HFFc6 (cell line): ENCODE measurements around the gene CDH23. TPM values are rescaled to one million over a fixed set of nuclear protein-coding genes. Genes with fewer than 3 reads are reported as not detected.

Source experiments
- DNase-seq: peaks from one replicate; pipeline ENCODE4 v3.0.0-alpha.2; 2018
- H3K27ac Mint-ChIP-seq: 2 replicates; pipeline ENCODE4 v1.8.0; 2020; ENCODE audit warnings: mild to moderate bottlenecking, mixed read lengths
- H3K27me3 Mint-ChIP-seq: 2 replicates; pipeline ENCODE4 v1.8.0; 2021; ENCODE audit warnings: mild to moderate bottlenecking, moderate library complexity, mixed read lengths; ENCODE audit not compliant: insufficient read depth
- H3K36me3 Mint-ChIP-seq: 2 replicates; pipeline ENCODE4 v1.8.0; 2021; ENCODE audit warnings: low read depth, mixed read lengths
- H3K4me1 Mint-ChIP-seq: 2 replicates; pipeline ENCODE4 v1.8.0; 2020; ENCODE audit warnings: low read depth, mixed read lengths
- H3K4me3 Mint-ChIP-seq: 2 replicates; pipeline ENCODE4 v1.8.0; 2020; ENCODE audit warnings: mild to moderate bottlenecking, moderate library complexity, mixed read lengths
- H3K9me3 Mint-ChIP-seq: 2 replicates; pipeline ENCODE4 v1.8.0; 2020; ENCODE audit warnings: mild to moderate bottlenecking, mixed read lengths
- total RNA-seq, 6 experiments: library from RNA; stranded (reverse); fragmentation: NEBNext Ultra II Directional; extraction: Animal tissue kit (Norgen Biotek cat#: 25700); gene quantifications; 2 replicates in 1 of 6; 3 replicates in 5 of 6; pipeline ENCODE4 v1.2.3, GENCODE V29; 2021
- TF ChIP-seq, protein P1 (sequence below): fragments of 200-600 bp; sonication (generic); IDR thresholded peaks from 2 replicates; pipeline ENCODE4 v1.5.0; 2021; ENCODE audit warnings: antibody characterized with exemption, mild to moderate bottlenecking

CDH23 gene
- total RNA-seq, 6 experiments from 2014 or later = 0.02 to 0.11 (median 0.04) TPM; not detected in 2

DNA sequence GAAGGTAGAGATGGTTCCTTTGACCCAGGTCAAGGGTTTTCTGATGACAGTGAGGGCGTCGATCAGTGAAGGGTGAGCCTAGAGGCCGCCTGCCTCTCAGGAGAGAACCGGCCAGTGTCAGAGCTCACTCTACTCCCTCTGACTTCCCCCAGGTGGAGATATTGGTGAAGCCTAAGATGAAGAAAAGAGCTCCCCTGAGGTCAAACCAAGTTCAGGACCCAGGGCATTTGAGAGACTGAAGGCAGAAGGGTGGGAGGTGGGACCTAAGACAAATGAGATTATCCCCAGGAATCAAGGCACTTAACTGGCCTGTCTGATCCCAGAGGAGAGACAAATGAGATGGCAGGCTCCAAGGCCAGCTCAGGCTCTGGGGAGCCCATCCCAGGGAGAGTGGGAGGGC lies 104.7 kb downstream of the CDH23 start:
- Mint-ChIP-seq H3K36me3 (no peaks in the 10 kb centered on the region), H3K27me3 (peaks cover 42% of the 10 kb centered on the region), H3K4me3 (no peak overlapping the region), H3K9me3 (no peaks in the 10 kb centered on the region), H3K27ac (no peak overlapping the region), H3K4me1 (no peaks in the 10 kb centered on the region)
- no peak for DNase-seq
- TF ChIP-seq, protein P1, sequence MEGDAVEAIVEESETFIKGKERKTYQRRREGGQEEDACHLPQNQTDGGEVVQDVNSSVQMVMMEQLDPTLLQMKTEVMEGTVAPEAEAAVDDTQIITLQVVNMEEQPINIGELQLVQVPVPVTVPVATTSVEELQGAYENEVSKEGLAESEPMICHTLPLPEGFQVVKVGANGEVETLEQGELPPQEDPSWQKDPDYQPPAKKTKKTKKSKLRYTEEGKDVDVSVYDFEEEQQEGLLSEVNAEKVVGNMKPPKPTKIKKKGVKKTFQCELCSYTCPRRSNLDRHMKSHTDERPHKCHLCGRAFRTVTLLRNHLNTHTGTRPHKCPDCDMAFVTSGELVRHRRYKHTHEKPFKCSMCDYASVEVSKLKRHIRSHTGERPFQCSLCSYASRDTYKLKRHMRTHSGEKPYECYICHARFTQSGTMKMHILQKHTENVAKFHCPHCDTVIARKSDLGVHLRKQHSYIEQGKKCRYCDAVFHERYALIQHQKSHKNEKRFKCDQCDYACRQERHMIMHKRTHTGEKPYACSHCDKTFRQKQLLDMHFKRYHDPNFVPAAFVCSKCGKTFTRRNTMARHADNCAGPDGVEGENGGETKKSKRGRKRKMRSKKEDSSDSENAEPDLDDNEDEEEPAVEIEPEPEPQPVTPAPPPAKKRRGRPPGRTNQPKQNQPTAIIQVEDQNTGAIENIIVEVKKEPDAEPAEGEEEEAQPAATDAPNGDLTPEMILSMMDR = no peak

DNA sequence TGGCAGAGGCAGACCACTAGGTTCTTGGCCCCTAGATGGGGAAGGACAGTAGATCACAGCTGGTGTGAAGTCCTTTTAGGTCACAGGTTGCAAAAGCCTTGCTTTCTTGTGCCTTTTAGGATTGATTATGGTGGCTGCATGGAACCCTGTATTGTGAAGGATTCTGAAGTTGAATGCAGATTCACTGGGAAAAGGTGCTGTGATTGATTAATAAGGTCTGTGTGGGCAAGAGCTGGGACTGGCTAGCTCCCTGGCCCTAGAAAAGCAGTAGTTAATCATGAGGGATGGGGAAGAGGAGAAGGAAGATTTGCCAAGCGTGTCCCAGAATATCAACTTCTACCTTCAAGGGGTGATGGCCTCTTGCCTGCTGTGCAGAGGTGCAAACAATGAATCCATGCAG lies 105.5 kb downstream of the CDH23 start:
- no peak overlapping the region for H3K4me3 Mint-ChIP-seq
- H3K4me1 Mint-ChIP-seq = no peaks in the 10 kb centered on the region
- H3K9me3 Mint-ChIP-seq = no peaks in the 10 kb centered on the region
- H3K36me3 Mint-ChIP-seq = no peaks in the 10 kb centered on the region
- TF ChIP-seq, protein P1 = no peak
- H3K27ac Mint-ChIP-seq = no peak overlapping the region
- peaks cover 39% of the 10 kb centered on the region for H3K27me3 Mint-ChIP-seq
- DNase-seq = no peak

DNA sequence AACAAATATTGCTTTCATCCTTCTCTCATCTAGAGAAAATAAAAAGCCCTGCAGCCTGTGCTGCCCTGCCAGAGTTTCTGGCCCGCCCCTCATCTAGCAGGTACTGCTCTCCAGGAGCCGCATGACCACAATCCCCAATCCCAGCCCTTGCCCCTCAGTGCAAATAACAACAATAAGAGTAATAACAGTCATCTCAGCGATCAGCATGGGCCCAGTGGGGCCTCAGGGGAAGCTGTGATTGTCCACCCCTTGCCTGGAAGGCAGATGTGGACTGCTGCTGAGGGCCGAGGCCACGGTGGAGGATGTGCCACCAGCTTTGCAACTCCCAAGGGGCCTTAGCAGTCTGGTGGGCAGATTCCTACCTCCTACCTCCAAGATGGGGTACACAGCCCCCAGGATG lies 106.1 kb downstream of the CDH23 start:
- no peaks in the 10 kb centered on the region for H3K4me1 Mint-ChIP-seq
- no peak overlapping the region for H3K4me3 Mint-ChIP-seq
- TF ChIP-seq, protein P1 = no peak
- H3K27ac Mint-ChIP-seq = no peak overlapping the region
- no peaks in the 10 kb centered on the region for H3K9me3 Mint-ChIP-seq
- no peaks in the 10 kb centered on the region for H3K36me3 Mint-ChIP-seq
- no peak for DNase-seq
- peaks cover 37% of the 10 kb centered on the region for H3K27me3 Mint-ChIP-seq

DNA sequence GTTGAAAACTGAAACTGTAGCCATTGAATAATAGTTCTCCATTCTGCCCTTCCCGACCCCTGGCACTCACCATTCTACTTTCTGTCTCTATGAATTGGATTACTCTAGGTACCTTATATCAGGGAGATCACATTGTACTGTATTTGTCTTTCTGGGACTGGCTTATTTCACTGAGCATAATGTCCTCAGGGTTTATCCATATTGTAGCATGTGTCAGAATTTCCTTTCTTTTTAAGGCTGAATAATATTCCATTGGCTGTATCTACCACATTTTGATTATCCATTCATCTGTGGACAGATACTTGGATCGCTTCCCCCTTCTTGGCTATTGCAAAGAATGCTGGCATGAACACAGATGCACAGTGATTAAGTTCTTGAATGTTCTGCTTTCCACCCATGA lies 107.4 kb downstream of the CDH23 start:
- Mint-ChIP-seq H3K36me3 (no peaks in the 10 kb centered on the region), H3K27me3 (peaks cover 32% of the 10 kb centered on the region), H3K9me3 (no peaks in the 10 kb centered on the region), H3K4me1 (no peaks in the 10 kb centered on the region), H3K27ac (no peak overlapping the region), H3K4me3 (no peak overlapping the region)
- no peak for DNase-seq
- TF ChIP-seq, protein P1 = no peak

DNA sequence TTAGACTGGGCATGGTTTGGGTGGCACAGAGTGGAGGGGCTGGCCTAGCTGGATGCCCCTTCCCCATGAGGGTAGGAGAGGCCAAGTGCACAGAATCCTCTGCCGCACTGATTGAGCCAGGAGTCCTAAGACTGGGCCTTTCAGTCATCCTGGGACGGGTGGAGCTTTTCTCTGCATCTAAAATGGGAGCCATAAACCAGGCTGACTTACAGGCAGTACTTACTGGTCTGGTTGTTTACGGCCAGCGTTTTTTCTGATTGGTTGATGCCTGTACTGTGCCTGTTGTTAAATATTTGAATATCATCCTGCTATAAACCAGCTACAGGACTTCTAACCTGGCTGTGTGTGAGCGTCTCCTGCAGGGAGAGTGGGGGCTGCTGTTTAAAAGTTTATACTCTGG lies 107.8 kb downstream of the CDH23 start:
- no peak for DNase-seq
- Mint-ChIP-seq H3K27me3 (peaks cover 33% of the 10 kb centered on the region), H3K9me3 (no peaks in the 10 kb centered on the region)

More for the DNA sequence above, 107.8 kb downstream of the CDH23 start:
- TF ChIP-seq, protein P1 = no peak
- no peaks in the 10 kb centered on the region for H3K4me1 Mint-ChIP-seq
- no peak overlapping the region for H3K4me3 Mint-ChIP-seq
- no peaks in the 10 kb centered on the region for H3K36me3 Mint-ChIP-seq
- H3K27ac Mint-ChIP-seq = no peak overlapping the region
